GM19043 (cell line): Measurements from ENCODE around the gene CCDC158.
"Not testable (repeated sequence)": the region's sequence is repeated elsewhere in the genome, so short reads cannot be mapped to it uniquely, and the experiment has no call there.

Source experiments
- ATAC-seq: cut with Tn5 transposase; IDR thresholded peaks from one replicate; pipeline ENCODE4 v1.9.1; 2021; ENCODE audit warnings: low read depth; ENCODE audit not compliant: unreplicated experiment

CCDC158 gene

GRCh38 chr4:76420762-76421581 is at the start of gene CCDC158:
Gene CCDC158, minus strand, starts transcription at chr4:76421141. Its CDS starts 17,934 bp downstream, at chr4:76403207.
- no peak for ATAC-seq

- ATAC-seq = no peak
These were observed 49.6 kb upstream of the CCDC158 start for GRCh38 chr4:76470532-76470931.

- no peak for ATAC-seq
These were observed 49.1 kb upstream of the CCDC158 start for GRCh38 chr4:76470064-76470463.

- no peak for ATAC-seq
These were observed 42.6 kb upstream of the CCDC158 start for GRCh38 chr4:76463568-76463967.

- no peak for ATAC-seq
These were observed 38.4 kb upstream of the CCDC158 start for GRCh38 chr4:76459291-76459723.

GRCh38 chr4:76458825-76459224 is 37.9 kb upstream of the CCDC158 start:
- ATAC-seq = no peak

- no peak for ATAC-seq
These were observed 37.4 kb upstream of the CCDC158 start for GRCh38 chr4:76458297-76458696.

- no peak for ATAC-seq
These were observed 36.9 kb upstream of the CCDC158 start for GRCh38 chr4:76457885-76458284.

GRCh38 chr4:76454073-76454472 is 33.1 kb upstream of the CCDC158 start:
- not testable (repeated sequence) for ATAC-seq

- ATAC-seq = no peak
These were observed 32.3 kb upstream of the CCDC158 start for GRCh38 chr4:76453232-76453631.

GRCh38 chr4:76449833-76450232 is 28.9 kb upstream of the CCDC158 start:
- ATAC-seq = no peak

- no peak for ATAC-seq
These were observed 28.4 kb upstream of the CCDC158 start for GRCh38 chr4:76449362-76449767.

- no peak for ATAC-seq
These were observed 27.3 kb upstream of the CCDC158 start for GRCh38 chr4:76448211-76448610.

- ATAC-seq = no peak
These were observed 26.5 kb upstream of the CCDC158 start for GRCh38 chr4:76447393-76447851.

GRCh38 chr4:76445911-76446310 is 25.0 kb upstream of the CCDC158 start:
- no peak for ATAC-seq

GRCh38 chr4:76443376-76443775 is 22.4 kb upstream of the CCDC158 start:
- ATAC-seq = no peak

- no peak for ATAC-seq
These were observed 21.9 kb upstream of the CCDC158 start for GRCh38 chr4:76442807-76443206.

GRCh38 chr4:76441881-76442280 is 20.9 kb upstream of the CCDC158 start:
- ATAC-seq = no peak

GRCh38 chr4:76439491-76439890 is 18.6 kb upstream of the CCDC158 start:
- no peak for ATAC-seq

- ATAC-seq = no peak
These were observed 14.8 kb upstream of the CCDC158 start for GRCh38 chr4:76435528-76436319.

- no peak for ATAC-seq
These were observed 14.1 kb upstream of the CCDC158 start, which contains the start of gene SHROOM3 for GRCh38 chr4:76434901-76435527. Gene SHROOM3, plus strand, starts transcription at chr4:76435229. Its CDS starts 824 bp downstream, at chr4:76436053.
